Stimulated activated CD4-positive, alpha-beta T cell treated with anti-CD3 and anti-CD28 coated beads, Interleukin-12 subunit alpha, Interleukin-12 subunit beta, amount 100 ng/mL, for 48 hours (primary cell): ENCODE measurements around the gene B4GALNT4.
"Not testable (repeated sequence)": the region's sequence is repeated elsewhere in the genome, so short reads cannot be mapped to it uniquely, and the experiment has no call there.

Experiments used
- DNase-seq, 3 donors: peaks; one replicate each; pipeline ENCODE4 v3.0.0-alpha.2; 2020; ENCODE audit warnings: low read depth in 2 of 3, low spot score in 1 of 3

Gene B4GALNT4

GRCh38 chr11:375065-376025, 6.0 kb downstream of the B4GALNT4 start:
- DNase-seq = no peak

DNA sequence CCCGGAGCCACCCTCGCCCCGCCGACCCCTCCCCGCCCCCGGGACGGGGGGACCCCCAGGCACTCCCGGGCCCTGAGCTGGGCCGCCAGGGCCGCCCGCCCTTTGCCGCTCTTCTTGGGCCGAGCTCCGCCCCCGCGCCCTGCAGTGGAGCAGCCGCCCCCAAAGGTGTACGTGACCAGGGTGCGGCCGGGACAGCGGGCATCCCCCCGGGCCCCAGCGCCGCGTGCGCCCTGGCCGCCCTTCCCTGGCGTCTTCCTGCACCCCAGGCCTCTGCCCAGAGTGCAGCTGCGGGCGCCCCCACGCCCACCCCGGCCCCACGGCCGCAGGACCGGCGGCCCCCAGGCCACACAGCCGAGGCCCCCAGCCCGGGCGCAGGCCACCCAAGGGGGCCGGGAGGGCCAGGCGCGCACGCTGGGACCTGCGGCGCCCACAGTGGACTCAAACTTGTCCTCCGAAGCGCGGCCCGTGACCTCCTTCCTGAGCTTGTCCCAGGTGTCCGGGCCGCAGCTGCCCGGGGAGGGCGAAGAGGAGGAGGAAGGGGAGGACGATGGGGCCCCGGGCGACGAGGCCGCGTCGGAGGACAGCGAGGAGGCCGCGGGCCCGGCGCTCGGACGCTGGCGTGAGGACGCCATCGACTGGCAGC, 7.4 kb downstream of the B4GALNT4 start:
- no peak for DNase-seq

DNA sequence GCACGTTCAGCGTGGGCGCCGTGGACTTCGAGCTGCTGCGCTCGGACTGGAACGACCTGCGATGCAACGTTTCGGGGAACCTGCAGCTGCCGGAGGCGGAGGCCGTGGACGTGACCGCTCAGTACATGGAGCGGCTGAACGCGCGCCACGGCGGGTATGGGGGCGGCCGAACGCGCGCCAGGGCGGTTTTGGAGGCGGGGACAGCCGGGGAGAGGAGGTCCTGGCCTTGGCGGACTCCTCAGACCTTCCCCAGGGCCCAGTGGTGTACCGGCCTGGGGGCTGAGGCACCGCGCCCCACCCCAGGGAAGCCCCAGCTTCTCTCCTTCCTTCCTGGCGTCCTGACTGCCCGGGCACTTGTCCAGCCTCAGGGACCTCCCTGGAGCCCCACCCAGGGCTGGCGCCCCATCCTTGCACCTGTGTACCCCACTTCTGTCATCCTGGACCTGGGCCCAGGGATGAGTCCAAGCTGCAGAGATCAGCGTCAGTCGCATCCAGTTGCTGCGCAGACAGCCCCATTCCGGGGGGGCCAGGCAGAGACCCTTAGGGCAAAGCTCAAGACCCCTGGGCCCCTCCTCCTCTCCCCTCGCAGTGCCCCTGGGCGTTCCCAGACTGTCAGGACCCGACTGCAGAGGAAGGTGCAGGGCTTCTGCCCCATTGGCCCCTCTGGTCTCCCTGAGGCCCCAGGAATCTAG, 8.0 kb downstream of the B4GALNT4 start:
- DNase-seq = no peak

DNA sequence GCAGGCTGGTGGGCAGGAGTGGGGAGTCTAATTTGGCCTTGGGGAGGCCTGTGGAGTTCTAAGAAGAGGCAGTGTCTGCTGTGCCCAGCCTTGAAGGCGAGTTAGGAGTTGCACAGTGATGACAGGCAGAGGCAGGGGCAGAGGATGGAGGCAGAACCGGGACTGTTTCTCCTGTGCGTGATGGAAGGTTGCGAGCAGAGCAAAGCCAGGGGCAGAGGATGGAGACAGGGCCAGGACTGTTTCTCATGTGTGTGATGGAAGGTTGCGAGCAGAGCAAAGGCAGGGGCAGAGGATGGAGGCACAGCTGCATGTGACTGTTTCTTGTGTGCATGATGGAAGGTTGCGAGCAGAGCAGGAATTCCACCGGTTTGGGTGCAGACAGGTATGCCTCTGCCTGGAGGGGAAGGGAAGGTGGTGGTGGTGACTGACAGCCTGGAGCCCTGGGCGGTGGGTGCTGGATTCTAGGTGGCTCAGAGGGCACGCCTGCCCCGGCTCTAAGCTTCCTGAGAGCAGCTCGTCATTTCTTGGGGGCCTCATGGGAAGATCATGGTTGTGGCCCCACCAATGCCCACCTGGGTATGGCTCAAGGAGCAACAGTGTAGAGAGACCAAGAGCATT, 8.7 kb downstream of the B4GALNT4 start:
- no peak for DNase-seq

DNA sequence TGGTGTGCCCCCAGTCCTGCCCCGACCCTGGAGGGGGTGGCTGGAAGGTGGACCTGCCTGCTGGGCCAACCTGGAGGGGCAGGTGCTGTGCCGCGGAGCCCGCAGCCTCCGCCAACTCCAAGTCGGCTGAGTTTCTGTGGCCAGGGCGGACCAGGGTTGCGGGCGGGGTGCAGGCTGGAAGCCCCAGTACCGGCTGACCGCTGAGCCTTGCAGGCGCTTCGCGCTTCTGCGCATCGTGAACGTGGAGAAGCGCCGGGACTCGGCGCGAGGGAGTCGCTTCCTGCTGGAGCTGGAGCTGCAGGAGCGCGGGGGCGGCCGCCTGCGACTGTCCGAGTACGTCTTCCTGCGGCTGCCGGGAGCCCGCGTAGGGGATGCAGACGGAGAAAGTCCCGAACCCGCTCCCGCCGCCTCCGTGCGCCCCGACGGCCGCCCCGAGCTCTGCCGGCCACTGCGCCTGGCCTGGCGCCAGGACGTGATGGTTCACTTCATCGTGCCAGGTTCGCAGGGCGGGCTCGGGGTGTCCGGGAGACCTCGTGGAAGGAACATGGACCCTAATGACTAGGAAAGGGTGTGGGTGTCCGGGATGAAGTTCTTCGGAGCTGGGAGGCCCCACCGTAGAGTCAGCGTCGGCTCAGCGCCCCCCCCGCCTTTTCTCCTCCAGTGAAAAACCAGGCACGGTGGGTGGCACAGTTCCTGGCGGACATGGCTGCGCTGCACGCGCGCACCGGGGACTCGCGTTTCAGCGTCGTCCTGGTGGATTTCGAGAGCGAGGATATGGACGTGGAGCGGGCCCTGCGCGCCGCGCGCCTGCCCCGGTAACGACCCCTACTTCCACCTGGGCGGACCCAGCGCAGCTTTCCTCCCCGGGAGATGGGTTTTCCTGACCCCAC, 10.2 kb downstream of the B4GALNT4 start:
- DNase-seq = no peak

DNA sequence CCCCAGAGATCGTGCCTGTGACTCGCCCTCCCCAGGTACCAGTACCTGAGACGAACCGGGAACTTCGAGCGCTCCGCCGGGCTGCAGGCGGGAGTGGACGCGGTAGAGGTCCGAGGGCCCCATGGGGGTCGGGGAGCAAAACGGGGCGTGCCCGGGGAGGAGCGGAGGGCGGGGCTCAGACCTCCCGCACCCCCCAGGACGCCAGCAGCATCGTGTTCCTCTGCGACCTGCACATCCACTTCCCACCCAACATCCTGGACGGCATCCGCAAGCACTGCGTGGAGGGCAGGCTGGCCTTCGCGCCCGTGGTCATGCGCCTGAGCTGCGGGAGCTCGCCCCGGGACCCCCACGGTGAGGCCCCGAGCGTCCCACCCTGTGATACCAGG, 10.8 kb downstream of the B4GALNT4 start:
- no peak for DNase-seq

DNA sequence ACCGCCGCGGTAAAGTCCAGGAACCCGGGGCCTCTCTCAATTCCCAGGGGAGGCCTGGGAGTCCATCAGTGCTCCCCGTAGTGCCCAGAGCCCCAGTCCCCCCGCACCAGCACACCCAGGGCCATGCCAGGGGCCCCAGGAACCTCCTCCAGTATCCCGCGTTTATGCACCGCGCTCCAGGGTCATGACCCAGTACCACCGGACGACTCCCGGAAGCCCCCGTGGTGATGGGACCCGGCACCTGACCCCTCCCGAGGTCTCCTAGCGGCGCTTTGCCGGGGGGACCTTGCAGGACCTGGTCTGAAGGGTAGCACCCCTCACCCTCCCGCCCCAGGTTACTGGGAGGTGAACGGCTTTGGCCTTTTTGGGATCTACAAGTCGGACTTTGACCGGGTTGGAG, 11.2 kb downstream of the B4GALNT4 start:
- DNase-seq = no peak

GRCh38 chr11:380996-381395, 11.7 kb downstream of the B4GALNT4 start:
- DNase-seq = no peak

DNA sequence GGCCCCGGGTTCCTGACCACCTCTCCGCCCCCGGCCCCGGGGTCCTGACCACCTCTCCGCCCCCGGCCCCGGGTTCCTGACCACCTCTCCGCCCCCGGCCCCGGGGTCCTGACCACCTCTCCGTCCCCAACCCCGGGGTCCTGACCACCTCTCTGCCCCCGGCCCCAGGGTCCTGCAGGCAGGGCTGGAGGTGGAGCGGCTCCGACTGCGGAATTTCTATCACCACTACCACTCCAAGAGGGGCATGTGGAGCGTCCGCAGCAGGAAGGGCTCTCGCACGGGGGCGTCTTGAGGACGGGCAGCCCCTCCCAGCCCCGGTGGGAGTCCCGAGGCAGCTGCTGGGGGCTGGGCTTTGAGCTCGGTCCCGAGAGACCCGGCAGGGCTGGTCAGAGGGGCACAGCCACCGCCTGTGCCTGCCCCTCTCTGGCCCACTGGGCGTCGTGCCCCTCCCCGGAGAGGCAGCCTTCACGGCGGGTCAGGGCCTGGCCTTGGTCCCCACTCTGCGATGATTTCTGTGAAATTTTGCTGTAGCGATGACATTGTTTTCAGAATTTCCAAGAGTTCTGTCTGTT, 12.3 kb downstream of the B4GALNT4 start:
- DNase-seq = no peak

- DNase-seq = no peak
Measured at GRCh38 chr11:382081-382629, 12.9 kb downstream of the B4GALNT4 start.

DNA sequence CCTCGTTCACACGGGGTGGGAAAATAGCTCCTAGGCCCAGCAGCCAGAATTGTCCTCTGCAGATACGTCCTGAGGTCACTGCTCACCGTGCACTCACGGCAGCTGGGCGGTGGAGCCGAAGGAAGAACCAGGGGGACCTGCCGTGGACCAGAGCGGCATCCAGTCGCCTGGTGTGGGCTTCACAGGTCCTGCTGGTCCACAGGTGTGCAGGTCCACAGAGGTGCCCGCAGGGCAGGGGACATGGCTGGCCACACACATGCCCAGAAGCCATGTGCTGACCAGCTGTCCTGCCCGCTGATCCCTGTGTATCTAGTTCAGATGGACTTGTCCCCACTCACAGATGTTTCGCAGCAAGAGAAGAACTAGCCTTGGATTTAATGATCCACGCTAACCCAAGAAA, 14.1 kb downstream of the B4GALNT4 start:
- no peak for DNase-seq

DNA sequence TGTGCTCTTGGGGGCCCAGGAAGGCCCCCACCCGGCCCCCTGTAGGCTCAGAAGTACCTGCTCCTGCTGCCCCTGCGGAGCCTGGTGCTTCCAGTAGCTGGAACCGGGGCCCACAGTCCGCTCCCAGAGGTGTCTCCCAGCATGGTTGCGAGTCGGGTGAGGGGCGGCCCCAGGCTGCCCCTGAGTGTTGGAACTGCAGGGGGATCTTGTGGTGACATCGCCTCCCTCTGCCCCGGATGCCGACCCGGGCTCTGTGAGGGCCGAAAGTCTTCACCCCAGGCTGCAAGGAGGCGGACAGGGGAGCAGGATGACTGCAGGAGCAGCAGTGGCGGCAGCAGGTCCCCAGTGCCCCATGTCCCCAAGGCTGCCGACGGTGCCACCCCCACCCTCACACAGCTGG, 15.2 kb downstream of the B4GALNT4 start:
- DNase-seq = no peak

- DNase-seq = no peak
Measured at GRCh38 chr11:385594-386351, 16.5 kb downstream of the B4GALNT4 start.

DNA sequence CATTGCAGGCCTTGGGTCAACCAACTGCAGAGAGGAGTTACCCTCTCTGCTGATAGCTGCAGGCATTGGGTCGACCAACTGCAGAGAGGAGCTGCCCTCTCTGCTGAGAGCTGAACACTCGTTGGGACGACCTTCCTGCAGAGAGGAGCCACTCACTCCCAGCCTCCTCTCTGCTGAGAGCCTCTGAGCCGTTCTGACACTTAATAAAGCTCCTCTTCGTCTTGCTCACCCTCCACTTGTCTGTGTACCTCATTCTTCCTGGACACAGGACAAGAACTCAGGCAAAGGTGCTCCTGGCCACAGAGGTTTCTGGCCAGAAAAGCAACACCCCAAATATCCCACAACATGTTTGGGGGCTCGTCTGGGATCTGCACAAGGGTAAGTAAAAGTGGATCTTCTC, 17.2 kb downstream of the B4GALNT4 start:
- DNase-seq = no peak

- no peak for DNase-seq
Measured at GRCh38 chr11:387193-387793, 18.0 kb downstream of the B4GALNT4 start.

- DNase-seq = not testable (repeated sequence)
Measured at GRCh38 chr11:389369-389768, 20.1 kb downstream of the B4GALNT4 start.

DNA sequence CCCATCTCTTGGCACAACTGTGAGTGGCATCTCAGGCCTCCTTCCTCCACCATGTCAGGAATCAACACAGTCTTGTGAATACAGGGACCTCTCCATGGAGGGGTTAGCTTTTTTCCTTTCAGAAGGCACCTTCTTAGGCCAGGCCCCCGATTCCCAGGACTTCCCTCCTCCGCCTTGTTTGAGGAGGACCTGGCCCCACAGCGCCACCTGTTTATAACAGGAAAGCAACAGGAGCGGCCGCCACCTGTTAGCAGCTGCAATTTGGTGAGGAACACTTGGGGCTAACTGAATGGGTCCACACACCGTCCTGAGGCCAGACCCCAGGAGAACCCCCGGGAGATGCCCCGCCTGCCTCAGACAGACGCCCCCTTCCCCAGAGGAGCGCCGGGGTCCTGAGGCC, 20.9 kb downstream of the B4GALNT4 start:
- DNase-seq = no peak

- no peak for DNase-seq
Measured at GRCh38 chr11:391117-392017, 22.1 kb downstream of the B4GALNT4 start.
